Colonic mucosa (tissue), 4 donors: ENCODE measurements around the gene SF3B5. TPM values are rescaled to one million over a fixed set of nuclear protein-coding genes. Genes with fewer than 3 reads are reported as not detected.
"Not testable (repeated sequence)": the region's sequence is repeated elsewhere in the genome, so short reads cannot be mapped to it uniquely, and the experiment has no call there.

ENCODE experiments used
- DNase-seq: peaks from one replicate; pipeline ENCODE4 v3.0.0-alpha.2; 2020
- H3K27ac ChIP-seq: fragments of 200-600 bp; one replicate; pipeline ENCODE4 v1.8.0; 2021
- H3K27me3 ChIP-seq: fragments of 200-600 bp; one replicate; pipeline ENCODE4 v1.8.0; 2021
- H3K36me3 ChIP-seq: fragments of 200-600 bp; one replicate; pipeline ENCODE4 v1.8.0; 2021
- H3K4me1 ChIP-seq: fragments of 200-600 bp; one replicate; pipeline ENCODE4 v1.8.0; 2021; ENCODE audit warnings: mild to moderate bottlenecking
- H3K4me3 ChIP-seq: fragments of 200-600 bp; one replicate; pipeline ENCODE4 v1.8.0; 2021
- H3K9ac ChIP-seq, 2 donors: one replicate each; pipeline ENCODE4 v1.7.0; 2013; ENCODE audit warnings: control low read depth in 2 of 2, low read depth in 2 of 2, low read length in 2 of 2
- H3K9me3 ChIP-seq: fragments of 200-600 bp; one replicate; pipeline ENCODE4 v1.8.0; 2021
- intact Hi-C: fragments of 100-400 bp; cut with DNase I; formaldehyde crosslinking; loops from one replicate; pipeline ENCODE4 v1.14.1; 2022
- total RNA-seq, 2 donors: library from RNA; stranded (reverse); fragmentation: NEBNext Ultra II Directional in 1 of 2; extraction: Animal tissue kit (Norgen Biotek cat#: 25700) in 1 of 2; gene quantifications; one replicate each; pipeline ENCODE4 v1.2.1, GENCODE V29; 2021
- TF ChIP-seq, protein P1 (sequence below): fragments of 200-600 bp; IDR thresholded peaks from one replicate; pipeline ENCODE4 v1.8.0; 2022; ENCODE audit warnings: antibody characterized with exemption, mild to moderate bottlenecking
- donor health status: healthy.
- donor health status: DM: no; HTN: no; CAD: no.
- donor health status: DM: no; HTN: no; CAD: no.

The SF3B5 gene
- total RNA-seq, 2 donors from 2014 or later = 149 to 285 TPM

DNA sequence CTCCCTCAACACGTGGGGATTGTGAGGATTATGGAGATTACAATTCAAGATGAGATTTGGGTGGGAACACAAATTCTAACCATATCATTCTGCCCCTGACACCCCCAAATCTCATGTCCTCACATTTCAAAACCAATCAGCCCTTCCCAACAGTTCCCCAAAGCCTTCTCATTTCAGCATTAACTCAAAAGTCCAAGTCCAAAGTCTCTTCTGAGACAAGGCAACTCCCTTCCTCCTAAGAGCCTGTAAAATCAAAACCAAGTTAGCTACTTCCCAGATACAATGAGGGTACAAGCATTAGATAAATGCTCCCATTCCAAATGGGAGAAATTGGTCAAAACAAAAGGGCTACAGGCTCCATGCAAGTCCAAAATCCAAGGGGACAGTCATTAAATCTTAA is 47.7 kb downstream of the SF3B5 start:
- TF ChIP-seq, protein P1, sequence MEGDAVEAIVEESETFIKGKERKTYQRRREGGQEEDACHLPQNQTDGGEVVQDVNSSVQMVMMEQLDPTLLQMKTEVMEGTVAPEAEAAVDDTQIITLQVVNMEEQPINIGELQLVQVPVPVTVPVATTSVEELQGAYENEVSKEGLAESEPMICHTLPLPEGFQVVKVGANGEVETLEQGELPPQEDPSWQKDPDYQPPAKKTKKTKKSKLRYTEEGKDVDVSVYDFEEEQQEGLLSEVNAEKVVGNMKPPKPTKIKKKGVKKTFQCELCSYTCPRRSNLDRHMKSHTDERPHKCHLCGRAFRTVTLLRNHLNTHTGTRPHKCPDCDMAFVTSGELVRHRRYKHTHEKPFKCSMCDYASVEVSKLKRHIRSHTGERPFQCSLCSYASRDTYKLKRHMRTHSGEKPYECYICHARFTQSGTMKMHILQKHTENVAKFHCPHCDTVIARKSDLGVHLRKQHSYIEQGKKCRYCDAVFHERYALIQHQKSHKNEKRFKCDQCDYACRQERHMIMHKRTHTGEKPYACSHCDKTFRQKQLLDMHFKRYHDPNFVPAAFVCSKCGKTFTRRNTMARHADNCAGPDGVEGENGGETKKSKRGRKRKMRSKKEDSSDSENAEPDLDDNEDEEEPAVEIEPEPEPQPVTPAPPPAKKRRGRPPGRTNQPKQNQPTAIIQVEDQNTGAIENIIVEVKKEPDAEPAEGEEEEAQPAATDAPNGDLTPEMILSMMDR = no peak
- Histone ChIP-seq H3K9ac (no peak overlapping the region), H3K9me3 (no peaks in the 10 kb centered on the region), H3K27ac (no peak overlapping the region), H3K27me3 (no peaks in the 10 kb centered on the region), H3K4me3 (no peak overlapping the region), H3K4me1 (no peaks in the 10 kb centered on the region), H3K36me3 (no peaks in the 10 kb centered on the region)
- intact Hi-C loops = no loop called here
- no peak for DNase-seq

DNA sequence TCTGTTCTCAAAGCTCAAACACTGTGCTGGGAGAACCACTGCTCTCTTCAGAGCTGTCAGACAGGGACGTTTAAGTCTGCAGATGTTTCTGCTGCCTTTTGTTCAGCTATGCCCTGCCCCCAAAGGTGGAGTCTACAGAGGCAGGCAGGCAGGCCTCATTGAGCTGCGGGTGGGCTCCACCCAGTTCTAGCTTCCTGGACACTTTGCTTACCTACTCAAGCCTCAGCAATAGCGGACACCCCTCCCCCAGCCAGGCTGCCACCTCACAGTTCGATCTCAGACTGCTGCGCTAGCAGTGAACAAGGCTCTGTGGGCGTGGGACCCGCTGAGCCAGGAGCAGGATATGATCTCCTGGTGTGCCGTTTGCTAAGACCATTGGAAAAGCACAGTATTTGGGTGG is 48.7 kb downstream of the SF3B5 start:
- H3K4me1 ChIP-seq, H3K4me3 ChIP-seq, DNase-seq, H3K36me3 ChIP-seq, intact Hi-C loops, H3K9ac ChIP-seq, H3K27me3 ChIP-seq, H3K27ac ChIP-seq, H3K9me3 ChIP-seq: not testable (repeated sequence)

DNA sequence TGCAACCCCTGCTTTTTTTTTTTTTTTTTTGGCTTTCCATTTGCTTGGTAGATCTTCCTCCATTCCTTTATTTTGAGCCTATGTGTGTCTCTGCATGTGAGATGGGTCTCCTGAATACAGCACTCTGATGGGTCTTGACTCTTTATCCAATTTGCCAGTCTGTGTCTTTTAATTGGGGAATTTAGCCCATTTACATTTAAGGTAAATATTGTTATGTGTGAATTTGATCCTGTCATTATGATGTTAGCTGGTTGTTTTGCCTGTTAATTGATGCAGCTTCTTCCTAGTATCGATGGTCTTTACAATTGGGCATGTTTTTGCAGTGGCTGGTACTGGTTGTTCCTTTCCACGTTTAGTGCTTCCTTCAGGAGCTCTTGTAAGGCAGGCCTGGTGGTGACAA is 50.4 kb downstream of the SF3B5 start:
- H3K9me3 ChIP-seq, intact Hi-C loops, H3K36me3 ChIP-seq, H3K9ac ChIP-seq, H3K27me3 ChIP-seq, H3K4me1 ChIP-seq, H3K27ac ChIP-seq, DNase-seq, H3K4me3 ChIP-seq: not testable (repeated sequence)

Other genes starting within 250 kb of the SF3B5 start
- not detected for gene ZC2HC1B, start 231.1 kb downstream of the SF3B5 start, total RNA-seq
- gene PLAGL1, start 87.3 kb downstream of the SF3B5 start, total RNA-seq = 10 to 100 TPM; 30.2 to 51.1 TPM
- gene STX11, start 54.9 kb upstream of the SF3B5 start, total RNA-seq = 1 to 10 TPM in 1 of 2 donors, under 1 TPM in 1; 0.59 to 3.8 TPM
- gene UTRN, start 189.8 kb upstream of the SF3B5 start, total RNA-seq = 10 to 100 TPM; 72.7 to 80.1 TPM